Activated T-cell treated with anti-CD3 and anti-CD28 coated beads for 4 hours (primary cell): ENCODE measurements around the gene NFE2L2.
"Not testable (repeated sequence)": the region's sequence is repeated elsewhere in the genome, so short reads cannot be mapped to it uniquely, and the experiment has no call there.

Experiments
- DNase-seq: peaks from one replicate; pipeline ENCODE4 v3.0.0-alpha.2; 2020

NFE2L2 gene

DNA sequence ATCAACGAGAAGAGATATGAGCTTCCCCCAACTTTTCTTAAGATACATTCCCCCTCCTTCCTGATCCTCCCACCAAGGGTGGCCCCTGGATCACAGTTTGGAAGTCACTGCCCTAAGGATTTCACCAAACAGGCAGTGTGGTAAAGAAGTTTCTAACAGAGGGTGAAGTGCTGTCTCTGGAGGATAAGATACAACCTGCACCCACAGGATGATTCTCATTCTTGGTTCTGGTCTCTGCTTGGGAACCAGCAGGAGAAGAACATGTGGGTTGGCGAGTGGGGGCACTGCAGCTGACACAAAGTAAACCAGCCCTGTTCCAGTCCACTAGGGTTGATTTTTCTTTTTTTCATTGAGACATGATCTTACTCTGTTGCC lies 9.3 kb downstream of the NFE2L2 start:
- DNase-seq: no peak

DNA sequence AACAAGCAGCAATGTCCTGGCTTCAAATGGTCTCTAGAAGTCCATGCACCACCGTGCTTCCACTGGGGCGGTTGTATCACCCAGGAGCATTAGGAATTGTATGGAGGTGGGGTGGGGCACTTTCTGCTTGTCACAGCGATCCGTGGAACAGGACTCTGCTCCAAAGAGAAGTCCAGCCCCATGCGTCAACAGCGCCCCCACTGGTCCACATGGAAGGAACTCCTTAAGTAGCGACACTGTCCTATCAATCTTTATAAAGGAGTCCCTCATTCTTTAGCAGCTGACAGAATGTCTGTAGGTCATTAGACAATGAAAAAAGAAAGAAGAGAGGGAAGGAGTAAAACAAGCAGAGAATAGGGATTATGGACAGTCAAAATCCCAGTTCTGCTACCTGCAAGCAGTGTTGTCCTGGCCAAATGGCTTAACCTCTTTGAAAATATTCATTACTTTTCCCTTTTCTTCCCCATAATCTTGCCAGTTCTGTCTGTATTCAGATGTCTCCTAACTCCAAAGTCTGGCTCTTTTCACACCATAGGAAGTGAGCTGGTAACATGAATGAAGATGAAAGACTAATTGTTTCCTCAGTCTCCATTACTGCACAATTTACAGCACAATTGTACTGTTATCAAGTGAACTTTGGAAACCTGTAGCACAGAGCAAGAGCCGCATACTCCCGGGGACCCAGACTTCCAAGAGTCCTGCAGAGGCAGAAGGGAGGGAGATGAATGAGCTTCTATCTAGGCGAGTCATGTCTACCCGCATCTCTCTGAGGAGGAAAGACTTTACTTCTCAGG lies 9.9 kb downstream of the NFE2L2 start:
- no peak for DNase-seq

GRCh38 chr2:177253704-177254103 lies 10.8 kb downstream of the NFE2L2 start:
- DNase-seq: no peak

DNA sequence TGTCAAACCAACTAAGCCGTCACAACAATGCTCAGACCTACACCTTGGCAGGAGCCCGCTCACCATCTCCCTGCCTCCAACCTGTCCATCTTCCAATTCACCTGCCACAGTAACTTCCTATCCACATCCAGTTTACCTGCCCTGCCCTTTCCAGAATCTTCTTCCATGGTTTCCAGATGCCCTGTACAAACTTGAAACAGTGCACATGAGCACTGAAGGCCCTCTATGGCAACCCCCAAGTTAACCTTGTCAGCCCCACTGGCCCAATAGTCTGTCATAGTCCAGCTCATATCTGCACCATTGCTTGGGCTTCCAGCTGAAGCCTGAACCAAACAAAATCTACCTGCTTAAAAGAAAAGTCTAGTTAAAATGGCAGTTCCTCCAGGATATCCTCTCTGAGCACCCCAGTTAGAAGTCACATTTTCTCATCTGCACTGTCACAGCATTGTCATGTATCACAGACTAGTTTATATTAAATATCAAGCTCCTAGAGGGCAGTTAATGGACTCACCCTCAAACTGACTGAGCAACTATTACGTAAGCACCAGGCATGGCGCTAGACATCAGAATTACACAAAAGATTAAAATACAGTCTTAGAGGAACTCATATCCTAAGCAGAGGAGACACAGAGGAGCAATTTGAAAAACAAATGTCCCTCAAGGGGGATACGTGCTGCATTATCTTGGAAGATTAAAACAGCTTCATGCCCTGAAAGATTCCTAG lies 11.6 kb downstream of the NFE2L2 start:
- DNase-seq: no peak

GRCh38 chr2:177251165-177251542 lies 13.4 kb downstream of the NFE2L2 start:
- no peak for DNase-seq

DNA sequence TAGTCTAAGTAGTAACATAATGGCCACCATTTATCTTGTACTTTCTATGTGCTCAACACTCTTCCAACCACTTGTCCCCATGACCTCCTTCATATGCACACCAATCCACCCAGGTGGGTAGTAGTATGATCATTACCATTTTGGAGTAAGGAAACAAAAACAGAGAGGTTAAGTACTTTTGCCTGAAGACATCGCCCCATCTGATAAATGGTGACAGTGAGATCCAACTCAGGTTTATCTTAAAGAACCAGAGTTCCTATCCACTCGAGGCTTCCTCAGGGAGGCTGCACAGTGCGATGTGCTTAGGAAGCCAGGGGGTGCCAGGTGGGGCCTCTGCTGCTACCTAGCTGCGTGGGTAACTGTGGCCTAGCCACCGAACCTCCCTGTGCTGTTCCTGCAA lies 14.1 kb downstream of the NFE2L2 start:
- no peak for DNase-seq

DNA sequence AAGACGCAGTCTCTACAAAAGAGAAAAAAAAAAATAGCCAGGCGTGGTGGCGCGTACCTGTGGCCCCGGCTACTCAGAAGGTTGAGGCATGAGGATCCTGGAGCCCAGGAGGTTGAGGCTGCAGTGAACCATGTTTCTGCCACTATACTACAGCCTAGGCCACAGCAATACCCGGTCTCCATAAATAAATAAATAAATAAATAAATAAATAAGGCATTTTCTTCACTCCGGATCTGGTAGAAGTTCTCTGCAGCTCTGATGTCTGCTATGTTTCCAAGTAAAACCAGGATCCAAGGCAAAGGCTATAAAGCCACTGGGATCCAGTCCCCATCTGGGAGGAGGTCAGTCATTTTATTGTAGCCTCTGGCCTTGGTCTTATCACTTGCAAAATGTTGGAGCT lies 15.5 kb downstream of the NFE2L2 start:
- DNase-seq: no peak

- no peak for DNase-seq
These were observed 16.7 kb downstream of the NFE2L2 start for GRCh38 chr2:177247693-177248262.

- DNase-seq: not testable (repeated sequence)
These were observed 17.9 kb downstream of the NFE2L2 start for GRCh38 chr2:177246523-177247030.

GRCh38 chr2:177246000-177246399 lies 18.5 kb downstream of the NFE2L2 start:
- no peak for DNase-seq

GRCh38 chr2:177245010-177245422 lies 19.5 kb downstream of the NFE2L2 start:
- no peak for DNase-seq

DNA sequence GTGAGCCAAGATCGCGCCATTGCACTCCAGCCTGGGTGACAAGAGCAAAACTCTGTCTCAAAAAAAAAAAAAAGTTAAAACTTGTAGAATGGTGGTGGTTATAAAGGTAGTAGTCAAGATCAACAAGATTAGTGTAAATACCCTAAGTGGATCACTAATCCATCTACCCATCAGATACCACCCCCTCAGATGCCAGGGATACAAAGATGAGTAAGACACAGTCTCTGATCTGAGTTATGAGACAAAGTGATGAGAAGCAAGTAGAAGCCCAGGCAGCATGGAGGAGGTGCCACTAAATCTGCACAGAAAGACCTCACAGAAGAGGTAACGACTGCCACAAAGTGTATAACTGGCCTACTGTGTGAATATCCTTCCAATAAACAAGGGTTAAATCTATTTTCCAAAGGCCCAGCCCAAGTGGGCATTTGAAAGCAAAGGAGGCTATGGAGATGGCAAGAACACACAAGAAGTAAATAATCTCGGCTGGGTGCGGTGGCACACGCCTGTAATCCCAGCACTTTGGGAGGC lies 20.2 kb downstream of the NFE2L2 start:
- DNase-seq: no peak

DNA sequence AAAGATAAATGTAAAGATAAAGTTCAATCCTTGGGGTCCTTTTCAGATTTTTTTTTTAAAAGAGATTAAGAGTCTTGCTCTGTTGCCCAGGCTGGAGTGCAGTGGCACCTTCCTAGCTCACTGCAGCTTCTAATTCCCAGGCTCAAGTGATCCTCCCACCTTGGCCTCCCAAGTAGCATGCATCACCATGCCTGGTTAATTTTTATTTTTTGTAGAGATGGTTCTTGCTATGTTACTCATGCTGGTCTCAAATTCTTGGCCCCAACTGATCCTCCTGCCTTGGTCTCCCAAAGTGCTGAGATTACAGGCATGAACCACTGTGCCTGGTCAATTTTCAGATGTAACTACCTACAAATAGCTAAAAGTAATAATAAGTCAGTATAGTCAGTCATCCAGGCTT lies 21.1 kb downstream of the NFE2L2 start:
- DNase-seq: no peak

DNA sequence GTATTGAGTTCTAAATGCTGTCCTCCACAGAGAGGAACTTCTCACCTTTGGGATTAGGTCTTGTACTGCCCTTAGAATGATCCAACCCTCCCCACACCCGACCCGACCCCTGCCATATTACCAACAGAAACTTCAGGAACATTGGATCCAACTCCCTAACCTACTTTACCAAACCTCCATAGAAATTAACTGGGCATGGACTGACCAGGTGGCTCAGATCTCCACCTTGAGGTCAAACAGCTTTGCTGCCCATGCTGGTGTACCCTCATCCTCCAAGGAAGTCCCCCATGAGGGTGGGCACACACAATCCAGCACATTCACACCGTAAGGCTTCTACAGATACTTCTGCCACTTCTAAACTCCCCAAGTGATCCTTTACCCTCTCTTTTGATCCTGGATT lies 21.5 kb downstream of the NFE2L2 start:
- DNase-seq: no peak

GRCh38 chr2:177242121-177242987 lies 22.2 kb downstream of the NFE2L2 start:
- DNase-seq: no peak

- DNase-seq: no peak
These were observed 22.8 kb downstream of the NFE2L2 start for GRCh38 chr2:177241711-177242120.

- no peak for DNase-seq
These were observed 24.4 kb downstream of the NFE2L2 start for GRCh38 chr2:177239932-177240630.

DNA sequence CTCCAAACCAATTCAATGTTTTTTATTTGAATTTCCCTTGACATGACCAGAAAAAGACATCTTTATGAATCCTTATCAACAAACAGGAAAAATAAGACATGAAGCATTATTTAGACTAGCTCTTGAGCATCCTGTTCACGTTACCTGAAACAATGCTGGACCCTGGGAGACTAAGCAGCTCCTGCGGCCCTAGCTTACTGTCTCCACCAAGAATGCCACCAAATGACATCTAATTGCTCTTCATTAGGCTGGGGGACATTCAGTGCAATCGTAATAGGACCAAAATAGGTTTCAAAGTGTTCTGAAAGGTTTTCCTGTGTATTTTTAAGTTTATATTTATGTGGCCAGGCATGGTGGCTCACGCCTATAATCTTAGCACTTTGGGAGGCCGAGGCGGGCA lies 25.5 kb downstream of the NFE2L2 start:
- no peak for DNase-seq

- no peak for DNase-seq
These were observed 26.6 kb downstream of the NFE2L2 start for GRCh38 chr2:177237932-177238331.

- no peak for DNase-seq
These were observed 28.6 kb downstream of the NFE2L2 start for GRCh38 chr2:177235855-177236437.

- no peak for DNase-seq
These were observed 30.3 kb downstream of the NFE2L2 start for GRCh38 chr2:177234267-177234666.
